GM12873 (cell line): ENCODE measurements around the gene KDELR1.

Experiments used
- TF ChIP-seq, protein P1 (sequence below): IDR thresholded peaks from 2 replicates; pipeline ENCODE4 v1.5.1; 2012; ENCODE audit warnings: low read depth, mild to moderate bottlenecking, moderate library complexity, low read length, control low read depth; ENCODE audit not compliant: insufficient read depth; ENCODE audit errors: missing control alignments

Gene KDELR1

DNA sequence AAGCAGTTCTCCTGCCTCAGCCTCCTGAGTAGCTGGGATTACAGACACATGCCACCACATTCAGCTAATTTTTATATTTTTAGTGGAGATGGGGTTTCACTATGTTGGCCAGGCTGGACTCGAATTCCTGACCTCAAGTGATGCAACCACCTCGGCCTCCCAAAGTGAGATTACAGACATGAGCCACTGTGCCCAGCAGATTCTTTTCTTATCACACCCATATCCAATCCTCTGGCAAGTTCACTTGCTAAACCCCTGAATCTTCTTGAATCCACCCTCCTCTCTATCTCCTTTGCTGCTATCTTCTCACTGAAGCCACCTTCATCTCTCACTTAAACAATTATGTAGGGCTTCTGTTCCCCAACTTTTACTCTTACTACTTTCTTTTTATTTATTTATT, 45.2 kb downstream of the KDELR1 start:
- TF ChIP-seq, protein P1, sequence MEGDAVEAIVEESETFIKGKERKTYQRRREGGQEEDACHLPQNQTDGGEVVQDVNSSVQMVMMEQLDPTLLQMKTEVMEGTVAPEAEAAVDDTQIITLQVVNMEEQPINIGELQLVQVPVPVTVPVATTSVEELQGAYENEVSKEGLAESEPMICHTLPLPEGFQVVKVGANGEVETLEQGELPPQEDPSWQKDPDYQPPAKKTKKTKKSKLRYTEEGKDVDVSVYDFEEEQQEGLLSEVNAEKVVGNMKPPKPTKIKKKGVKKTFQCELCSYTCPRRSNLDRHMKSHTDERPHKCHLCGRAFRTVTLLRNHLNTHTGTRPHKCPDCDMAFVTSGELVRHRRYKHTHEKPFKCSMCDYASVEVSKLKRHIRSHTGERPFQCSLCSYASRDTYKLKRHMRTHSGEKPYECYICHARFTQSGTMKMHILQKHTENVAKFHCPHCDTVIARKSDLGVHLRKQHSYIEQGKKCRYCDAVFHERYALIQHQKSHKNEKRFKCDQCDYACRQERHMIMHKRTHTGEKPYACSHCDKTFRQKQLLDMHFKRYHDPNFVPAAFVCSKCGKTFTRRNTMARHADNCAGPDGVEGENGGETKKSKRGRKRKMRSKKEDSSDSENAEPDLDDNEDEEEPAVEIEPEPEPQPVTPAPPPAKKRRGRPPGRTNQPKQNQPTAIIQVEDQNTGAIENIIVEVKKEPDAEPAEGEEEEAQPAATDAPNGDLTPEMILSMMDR = no peak

DNA sequence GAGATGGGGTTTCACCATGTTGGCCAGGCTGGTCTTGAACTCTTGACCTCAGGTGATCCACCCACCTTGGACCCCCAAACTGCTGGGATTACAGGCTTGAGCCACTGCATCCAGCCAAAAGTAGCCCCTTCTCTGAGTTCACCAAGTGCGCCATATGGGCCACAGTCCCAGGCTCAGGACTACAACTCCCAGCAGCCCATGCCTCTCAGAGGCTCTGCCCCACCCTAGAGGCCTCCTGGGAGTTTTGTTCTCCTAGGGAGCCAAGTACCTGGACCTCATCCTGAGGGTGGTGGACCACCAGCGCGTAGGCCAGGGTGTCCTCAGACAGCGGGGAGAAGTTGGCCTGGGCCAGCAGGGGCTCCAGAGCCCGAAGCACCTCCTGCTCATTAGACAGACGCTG, 46.5 kb downstream of the KDELR1 start:
- TF ChIP-seq, protein P1 = no peak

DNA sequence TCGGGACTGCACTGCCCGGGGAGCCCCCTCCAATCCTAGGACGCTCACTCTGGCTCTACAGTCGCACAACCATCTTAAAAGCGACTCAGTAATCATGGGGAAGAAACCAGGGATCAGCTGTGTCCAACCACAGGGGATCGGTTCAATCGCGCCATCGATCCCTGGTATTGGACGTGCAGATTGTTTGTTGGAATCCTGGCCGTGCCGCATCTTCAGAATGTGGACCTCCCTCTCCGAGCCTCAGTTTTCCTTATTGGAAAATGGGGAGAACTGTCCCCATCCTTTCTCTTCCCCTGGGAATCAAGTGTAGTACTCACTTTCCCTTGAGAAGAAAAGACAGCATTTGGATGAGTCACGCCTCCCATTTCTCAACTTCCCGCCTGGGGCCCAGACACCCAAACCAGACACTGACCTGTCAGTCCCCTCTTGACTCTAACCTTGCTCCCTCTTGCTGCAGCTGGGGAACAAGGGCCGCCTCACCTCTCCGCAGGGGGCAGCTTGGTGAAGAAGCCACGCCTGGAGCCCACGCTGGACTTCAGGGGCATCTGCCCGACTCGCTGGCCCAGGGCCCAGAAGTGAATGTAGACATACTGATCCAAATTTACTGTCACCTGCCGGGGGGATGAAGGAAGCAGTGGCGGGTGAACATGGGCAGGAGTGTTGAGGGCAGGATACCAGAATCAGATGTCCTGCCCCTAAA, 48.4 kb downstream of the KDELR1 start:
- TF ChIP-seq, protein P1 = no peak

DNA sequence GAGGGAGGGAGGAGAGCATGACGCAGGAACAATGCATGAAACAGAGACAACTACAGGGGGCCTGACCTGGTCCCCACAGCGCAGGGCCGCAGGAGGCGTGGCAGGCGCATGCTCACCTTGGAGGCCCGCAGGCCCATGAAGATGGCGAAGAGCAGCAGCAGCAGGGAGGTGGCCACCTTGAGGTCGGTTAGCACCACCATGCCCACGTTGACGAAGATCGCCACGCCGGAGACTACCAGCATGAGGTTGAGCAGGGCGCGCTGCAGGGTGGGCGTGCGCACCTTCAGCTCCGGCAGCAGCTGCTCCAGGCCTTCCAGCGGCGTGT, 49.0 kb downstream of the KDELR1 start:
- TF ChIP-seq, protein P1 = no peak

DNA sequence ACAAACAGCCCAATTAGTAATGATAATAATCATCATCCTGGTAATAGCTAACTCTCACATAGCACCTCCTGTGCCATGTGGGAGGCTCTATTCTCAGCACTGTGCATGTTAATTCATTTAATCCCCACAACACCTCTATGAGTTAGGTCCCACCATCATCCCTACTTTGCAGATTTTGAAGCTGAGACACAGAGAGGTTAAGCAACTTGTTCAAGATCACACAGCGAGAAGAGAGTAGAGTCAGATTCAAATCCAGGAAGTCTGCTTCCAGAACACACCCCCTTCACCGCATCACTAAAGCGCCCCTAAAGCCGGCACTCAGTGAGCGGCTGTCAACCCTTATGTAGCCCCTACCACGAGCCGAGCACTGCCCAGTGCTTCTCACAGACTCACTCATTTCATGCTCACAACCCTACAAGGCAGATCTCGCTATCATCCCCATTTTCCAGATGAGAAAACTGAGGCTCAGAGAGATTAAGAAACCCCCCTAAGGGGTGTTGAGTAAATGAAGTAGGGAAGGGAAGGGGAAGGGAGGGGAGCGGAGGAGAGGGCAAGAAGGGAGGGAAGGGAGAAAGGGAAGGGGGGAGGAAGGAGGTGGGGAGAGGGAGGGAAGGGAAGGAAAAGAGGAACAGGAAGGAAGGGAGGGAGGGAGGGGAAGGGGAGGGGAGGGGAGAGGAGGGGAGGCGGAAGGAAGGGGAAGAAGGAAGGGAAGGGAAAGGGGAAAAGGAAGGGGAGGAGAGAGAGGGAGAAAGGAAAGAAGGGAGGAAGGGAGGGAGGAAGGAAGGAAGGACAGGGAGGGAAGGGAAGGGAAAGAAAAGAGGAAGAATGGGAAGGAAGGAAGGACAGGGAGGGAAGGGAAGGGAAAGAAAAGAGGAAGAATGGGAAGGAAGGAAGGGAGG, 49.6 kb downstream of the KDELR1 start:
- TF ChIP-seq, protein P1 = no peak

DNA sequence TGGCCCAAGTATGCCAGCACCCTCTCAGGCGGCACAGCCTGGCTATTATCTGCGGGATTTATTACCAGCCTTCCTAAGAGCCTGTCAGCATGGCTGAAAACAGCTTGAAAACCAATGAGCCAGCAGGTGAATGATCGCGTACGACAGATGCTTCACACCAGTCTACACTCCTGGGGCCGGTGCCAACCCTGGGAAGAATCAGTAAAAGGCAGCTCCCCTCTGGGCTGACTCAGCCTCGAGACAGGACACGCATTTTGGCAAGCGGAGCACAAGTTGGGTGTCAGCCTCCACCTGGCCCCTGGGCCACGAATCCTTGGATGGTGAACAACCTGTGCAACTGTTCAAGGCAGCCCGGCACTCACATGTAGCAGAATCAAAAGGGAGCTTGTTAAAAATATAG, 50.4 kb downstream of the KDELR1 start:
- TF ChIP-seq, protein P1 = no peak

DNA sequence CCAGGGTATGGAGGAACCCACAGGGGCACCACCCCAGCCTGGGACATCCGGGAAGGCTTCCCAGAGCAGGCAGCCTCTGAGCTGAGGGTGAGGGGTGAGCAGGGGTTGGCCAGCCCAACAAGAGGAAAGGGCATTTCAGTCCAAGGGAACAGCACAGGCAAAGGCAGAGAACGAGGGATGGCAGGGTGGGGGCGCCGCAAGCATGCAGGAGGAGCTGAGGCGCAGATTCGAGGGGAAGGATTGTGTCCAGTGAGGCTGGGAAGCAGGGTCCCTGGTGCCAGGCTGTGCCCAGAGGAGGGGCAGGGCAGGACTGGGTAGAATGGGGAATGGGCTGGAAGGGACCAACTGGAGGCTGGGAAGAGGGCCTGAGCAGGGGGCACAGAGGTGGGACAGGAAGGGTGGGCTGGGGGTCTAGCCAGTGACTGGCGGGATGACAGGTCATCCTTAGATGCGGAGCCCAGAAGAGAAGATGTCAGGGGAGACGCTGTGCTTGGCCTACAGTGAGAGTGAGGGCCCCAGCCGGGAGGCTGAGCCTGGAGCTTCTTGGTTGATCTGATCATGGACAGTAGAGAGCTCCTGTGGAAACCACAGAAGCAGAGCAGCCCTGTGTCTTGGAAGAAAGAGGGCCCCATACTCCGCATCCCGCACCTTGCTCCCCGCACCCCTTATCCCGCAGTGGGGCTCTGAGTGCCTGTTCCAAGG, 52.4 kb downstream of the KDELR1 start:
- TF ChIP-seq, protein P1 = no peak
